Measurements from ENCODE around the gene DIP2A.

Gene DIP2A

DNA sequence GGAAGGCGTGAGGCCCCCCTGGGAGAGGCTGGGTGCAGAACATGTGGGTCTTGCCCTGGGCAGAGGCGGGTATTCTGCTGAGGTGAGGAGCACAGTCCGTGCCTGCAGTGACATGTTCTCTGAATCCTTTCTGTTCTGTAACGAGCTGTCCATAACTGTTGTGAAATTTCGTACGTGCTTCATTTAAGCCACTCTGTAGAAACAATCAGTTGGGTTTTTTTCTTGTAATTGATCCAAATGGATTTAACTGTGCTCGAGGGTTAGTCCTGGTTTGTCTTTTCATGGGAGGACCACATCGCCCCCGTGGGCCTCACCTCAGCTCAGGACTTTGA is 45.4 kb upstream of the DIP2A start:
- no peak for TF ChIP-seq ZFX (IDR thresholded peaks at IDR 0.05)
- TF ChIP-seq, protein P1, sequence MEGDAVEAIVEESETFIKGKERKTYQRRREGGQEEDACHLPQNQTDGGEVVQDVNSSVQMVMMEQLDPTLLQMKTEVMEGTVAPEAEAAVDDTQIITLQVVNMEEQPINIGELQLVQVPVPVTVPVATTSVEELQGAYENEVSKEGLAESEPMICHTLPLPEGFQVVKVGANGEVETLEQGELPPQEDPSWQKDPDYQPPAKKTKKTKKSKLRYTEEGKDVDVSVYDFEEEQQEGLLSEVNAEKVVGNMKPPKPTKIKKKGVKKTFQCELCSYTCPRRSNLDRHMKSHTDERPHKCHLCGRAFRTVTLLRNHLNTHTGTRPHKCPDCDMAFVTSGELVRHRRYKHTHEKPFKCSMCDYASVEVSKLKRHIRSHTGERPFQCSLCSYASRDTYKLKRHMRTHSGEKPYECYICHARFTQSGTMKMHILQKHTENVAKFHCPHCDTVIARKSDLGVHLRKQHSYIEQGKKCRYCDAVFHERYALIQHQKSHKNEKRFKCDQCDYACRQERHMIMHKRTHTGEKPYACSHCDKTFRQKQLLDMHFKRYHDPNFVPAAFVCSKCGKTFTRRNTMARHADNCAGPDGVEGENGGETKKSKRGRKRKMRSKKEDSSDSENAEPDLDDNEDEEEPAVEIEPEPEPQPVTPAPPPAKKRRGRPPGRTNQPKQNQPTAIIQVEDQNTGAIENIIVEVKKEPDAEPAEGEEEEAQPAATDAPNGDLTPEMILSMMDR (conservative IDR thresholded peaks at IDR 0.05), result no peak
- no peak overlapping the region for H3K27ac ChIP-seq

DNA sequence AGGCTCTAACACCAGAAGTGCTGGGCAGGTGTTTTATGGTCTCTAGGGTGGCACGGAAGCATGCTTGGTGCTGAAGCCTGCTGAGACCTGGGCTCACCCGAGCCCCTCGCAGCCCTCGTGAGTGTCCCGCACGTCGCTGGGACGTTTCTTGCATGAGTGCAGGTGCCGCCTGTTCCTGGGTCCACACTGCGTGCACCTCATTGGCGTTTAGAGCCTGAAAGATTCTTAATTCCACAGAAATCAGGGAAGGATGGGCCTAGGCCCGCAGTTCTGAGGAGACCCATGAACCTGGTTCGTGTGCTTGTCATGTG is 43.8 kb upstream of the DIP2A start:
- no peak for TF ChIP-seq ZFX (IDR thresholded peaks at IDR 0.05)
- TF ChIP-seq, protein P1 (conservative IDR thresholded peaks at IDR 0.05), result no peak
- H3K27ac ChIP-seq, result no peak overlapping the region

DNA sequence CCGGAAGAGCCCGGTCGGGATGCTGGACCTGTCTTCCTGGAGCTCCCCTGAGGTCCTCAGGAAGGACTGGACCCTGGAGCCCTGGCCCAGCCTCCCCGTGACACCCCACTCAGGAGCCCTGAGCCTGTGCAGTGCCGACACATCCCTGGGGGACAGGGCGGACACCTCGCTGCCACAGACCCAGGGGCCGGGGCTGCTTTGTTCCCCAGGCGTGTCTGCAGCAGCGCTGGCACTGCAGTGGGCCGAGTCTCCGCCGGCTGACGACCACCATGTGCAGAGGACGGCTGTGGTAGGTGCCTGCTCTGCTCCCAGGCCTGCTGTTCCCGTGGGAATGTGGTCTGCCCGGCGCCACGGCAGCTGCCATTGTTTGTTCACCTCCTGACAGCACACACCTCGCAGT is 42.1 kb upstream of the DIP2A start:
- no peak overlapping the region for H3K27ac ChIP-seq
- no peak for TF ChIP-seq ZFX (IDR thresholded peaks at IDR 0.05)
- TF ChIP-seq, protein P1 (conservative IDR thresholded peaks at IDR 0.05), result no peak

DNA sequence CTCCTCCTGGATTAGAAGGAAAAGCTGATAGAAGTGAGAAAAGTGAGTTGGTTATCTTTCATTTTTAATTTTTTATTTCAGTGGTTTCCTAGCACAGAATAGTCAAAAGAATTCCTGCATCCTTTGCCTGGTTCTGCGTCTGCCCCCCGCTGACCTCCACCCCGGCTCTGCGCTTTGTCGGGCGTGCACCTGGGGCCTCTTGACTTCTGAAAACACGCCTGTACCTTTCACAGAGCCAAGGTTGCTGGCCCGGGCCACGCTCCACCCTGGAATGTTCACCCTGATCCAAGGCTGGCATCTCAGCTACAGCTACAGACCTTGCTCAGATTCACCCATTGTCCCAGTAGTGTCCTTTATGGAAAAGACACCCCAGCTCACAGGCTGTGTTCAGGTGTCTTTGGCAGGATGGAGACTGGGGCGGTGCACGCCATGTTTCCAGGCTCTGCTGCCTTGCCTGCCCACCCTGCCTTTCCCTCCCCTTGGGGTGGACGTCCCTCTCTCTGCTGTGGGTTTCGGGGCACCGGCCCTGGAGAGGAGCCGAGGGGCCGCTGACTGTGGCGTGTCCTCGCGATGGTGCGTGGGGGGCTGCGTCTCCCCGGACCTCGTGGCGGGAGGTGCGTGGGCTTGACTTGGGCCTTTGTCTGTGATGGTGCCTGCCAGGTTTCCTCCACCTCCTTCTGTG is 40.3 kb upstream of the DIP2A start:
- H3K27ac ChIP-seq, result no peak overlapping the region
- TF ChIP-seq, protein P1 (conservative IDR thresholded peaks at IDR 0.05), result no peak
- no peak for TF ChIP-seq ZFX (IDR thresholded peaks at IDR 0.05)

DNA sequence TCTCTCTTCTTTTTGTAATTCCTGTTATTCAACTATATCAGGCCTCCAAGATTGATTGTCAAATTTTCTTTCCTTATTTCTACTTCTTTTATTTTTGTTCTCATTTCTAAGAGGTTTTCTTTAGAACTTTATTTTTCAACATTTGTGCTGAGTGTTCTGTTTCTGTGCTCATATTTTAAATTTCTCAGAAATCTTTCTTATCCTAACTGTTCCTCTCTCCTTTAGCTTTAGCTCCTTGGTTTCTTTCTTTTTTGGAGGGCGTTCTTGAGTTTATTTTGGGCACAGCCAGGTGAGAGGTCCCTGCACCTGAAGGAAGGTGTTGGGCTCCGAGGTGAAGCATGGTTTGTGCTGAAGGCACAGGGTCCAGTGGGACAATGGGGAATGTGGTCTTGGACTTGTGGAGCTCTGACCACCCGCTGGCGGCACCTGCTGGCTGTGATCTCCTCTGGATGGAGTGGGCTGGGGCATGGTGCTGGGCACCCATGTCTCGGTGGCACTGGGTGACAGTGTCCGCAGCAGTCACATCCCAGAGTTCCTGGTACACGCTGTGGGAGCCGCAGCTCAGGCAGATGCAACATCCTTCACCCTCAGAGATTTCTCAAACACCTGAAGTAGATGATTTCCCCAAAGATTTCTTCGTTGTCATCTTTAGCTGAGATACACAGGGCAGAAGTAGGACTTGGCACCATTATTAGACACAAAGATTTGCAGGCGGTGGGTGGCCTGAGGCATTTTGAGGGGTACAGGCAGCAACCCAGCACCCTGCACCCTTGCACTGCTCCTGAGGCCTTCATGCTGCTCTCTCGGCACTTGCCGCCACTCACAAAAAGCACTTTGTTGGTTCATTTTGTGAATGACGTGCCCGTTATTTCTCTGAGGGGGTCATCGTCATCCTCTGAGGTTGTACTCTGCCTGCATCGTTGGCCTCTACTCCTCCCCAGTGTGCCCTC is 38.2 kb upstream of the DIP2A start:
- no peak overlapping the region for H3K27ac ChIP-seq
- TF ChIP-seq, protein P1 (conservative IDR thresholded peaks at IDR 0.05), result no peak
- TF ChIP-seq ZFX (IDR thresholded peaks at IDR 0.05), result no peak

DNA sequence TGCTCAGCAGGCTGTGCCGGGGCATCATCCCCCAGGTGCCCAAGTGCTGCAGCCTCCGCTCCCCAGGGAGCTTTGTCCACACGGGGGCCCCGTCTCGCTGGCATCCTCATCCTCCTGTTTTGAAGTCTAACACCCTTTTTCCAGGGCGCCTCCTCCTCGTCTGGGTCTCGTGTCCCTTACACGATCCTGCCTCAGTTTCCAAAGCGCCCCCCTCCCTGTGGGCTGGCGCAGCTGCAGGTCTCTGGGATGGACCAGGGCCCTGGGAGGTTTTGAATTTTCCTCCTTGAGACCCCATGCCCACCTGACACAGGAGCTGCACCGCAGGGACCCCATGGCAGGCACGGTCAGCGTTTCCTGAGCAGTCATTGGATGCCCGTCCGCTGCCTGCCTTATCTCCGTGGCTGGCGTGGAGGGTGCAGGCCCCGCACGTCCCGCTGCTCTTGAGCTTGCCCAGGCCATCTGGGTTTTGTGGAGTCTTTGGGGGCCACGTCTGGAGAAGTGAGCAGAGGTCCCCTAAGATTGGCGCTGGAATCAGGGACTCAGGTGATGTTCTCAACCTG is 37.4 kb upstream of the DIP2A start:
- H3K27ac ChIP-seq, result no peak overlapping the region
- no peak for TF ChIP-seq ZFX (IDR thresholded peaks at IDR 0.05)
- TF ChIP-seq, protein P1 (conservative IDR thresholded peaks at IDR 0.05), result no peak

Measured in C4-2B (cell line).